NCI-H1105 (cell line): ENCODE data around the gene GNB1L.
"Not testable (repeated sequence)": the region's sequence is repeated elsewhere in the genome, so short reads cannot be mapped to it uniquely, and the experiment has no call there.

Experiments used
- DNase-seq: peaks from one replicate; lab custom pipeline; 2025; lab: John Stamatoyannopoulos, UW

The GNB1L gene

GRCh38 chr22:19793661-19794310 lies 60.9 kb downstream of the GNB1L start:
- no peak for DNase-seq

DNA sequence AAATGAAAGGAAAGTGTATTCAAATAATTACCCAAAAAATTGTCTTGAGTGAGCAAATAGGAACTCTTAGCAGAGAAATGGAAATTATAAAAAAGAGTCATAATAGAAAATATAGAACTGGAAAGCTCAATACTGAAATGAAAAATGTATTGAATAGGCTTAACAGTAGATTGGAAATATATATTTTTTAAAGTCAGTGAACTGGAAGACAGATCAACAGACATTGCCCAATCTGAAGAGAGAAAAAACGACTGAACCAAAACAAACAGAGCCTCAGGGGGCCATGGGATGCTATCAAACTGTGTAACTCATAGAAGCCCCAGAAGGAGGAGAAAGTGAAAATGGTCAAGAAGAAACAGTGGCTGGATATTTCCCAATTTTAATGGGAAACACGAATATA lies 61.5 kb downstream of the GNB1L start:
- DNase-seq = no peak

DNA sequence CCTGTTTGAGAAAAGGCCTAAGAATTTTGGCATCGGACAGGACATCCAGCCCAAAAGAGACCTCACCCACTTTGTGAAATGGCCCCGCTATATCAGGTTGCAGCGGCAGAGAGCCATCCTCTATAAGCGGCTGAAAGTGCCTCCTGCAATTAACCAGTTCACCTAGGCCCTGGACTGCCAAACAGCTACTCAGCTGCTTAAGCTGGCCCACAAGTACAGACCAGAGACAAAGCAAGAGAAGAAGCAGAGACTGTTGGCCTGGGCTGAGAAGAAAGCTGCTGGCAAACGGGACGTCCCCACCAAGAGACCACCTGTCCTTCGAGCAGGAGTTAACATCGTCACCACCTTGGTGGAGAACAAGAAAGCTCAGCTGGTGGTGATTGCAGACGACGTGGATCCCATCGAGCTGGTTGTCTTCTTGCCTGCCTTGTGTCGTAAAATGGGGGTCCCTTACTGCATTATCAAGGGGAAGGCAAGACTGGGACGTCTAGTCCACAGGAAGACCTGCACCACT lies 62.2 kb downstream of the GNB1L start:
- not testable (repeated sequence) for DNase-seq

DNA sequence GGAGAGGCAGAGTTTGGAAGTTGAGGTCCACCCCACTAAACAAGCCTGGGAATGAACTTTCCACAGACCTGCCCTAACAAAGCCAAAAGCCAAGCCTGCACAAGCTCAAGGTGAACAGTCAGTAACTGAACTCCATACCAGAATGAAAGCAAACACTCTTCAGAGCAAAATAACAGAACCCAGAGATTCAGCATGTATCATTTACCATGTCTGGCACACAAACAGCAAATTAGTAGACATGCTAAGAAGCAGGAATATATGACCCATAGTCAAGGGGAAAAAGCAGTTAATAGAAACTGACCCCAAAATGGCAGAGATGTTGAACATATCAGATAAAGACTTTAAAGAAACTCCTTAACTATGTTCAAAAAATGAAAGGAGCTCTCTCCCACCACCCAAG lies 62.8 kb downstream of the GNB1L start:
- DNase-seq = no peak

DNA sequence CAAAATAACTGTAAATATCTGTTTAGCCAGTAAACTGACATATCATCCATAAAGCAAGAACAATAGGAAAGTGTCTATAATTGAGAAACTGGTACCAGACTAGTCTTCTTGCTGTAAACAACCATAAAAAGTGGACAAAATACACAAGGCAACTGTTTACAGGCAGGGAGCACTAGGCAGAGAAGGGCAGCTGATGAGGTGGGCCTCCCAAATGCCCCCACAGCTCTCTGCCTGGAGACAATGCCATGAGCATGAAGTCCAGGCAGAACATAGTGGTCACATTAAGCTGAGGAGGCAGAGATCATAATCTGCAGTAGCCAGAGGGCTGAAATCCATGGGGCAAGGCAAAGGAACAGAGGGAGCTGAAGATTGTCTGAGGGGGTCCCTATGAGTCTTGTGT lies 63.4 kb downstream of the GNB1L start:
- DNase-seq = no peak

- DNase-seq = no peak
These were observed 64.8 kb downstream of the GNB1L start for GRCh38 chr22:19789828-19790227.

DNA sequence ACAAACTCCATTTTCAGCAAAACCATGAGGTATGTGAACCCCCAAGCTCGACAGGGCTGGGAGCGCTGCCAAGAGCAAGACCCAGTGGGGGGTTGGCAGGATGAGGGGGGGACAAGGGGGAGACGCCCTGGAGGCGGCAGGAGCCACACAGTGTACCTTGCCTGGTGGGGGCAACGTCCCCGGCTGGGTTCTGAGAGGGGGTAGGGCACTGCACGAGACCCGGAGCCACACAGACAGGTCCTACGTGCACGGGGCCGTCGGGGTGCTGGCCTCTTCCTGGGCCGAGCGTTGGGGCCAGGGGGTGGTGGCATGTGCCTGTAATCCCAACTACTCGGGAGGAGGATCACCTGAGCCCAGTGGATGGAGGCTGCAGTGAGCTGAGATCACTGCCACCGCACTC lies 65.3 kb downstream of the GNB1L start:
- no peak for DNase-seq

DNA sequence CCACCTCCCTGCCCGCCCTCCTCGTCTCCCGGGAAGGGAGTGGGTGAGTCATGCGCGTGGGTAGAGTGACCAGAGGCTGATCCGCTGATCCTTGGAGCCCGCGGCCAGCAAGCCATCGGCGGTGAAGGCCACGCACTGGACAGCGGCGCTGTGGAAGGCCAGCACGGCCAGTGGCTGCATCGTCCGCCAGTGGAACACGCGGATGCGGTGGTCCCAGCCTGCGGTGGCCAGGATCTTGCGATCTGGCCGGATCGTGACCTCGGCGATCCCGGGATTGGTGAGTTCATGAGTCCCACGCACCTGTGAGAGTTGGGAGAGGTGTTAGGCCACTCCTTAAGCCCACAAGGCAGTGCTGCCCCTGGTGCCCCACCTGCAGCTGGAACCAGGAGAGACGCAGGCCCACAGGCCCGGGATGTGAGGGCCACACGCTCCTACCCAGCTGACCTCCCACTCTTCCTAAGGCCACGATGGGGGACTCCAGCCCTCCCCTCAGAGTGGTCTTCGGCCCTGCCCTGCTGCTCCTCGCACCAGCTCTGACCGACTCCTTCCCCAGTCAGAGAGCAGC lies 65.9 kb downstream of the GNB1L start:
- DNase-seq = no peak

GRCh38 chr22:19787849-19788141 lies 66.9 kb downstream of the GNB1L start:
- no peak for DNase-seq

DNA sequence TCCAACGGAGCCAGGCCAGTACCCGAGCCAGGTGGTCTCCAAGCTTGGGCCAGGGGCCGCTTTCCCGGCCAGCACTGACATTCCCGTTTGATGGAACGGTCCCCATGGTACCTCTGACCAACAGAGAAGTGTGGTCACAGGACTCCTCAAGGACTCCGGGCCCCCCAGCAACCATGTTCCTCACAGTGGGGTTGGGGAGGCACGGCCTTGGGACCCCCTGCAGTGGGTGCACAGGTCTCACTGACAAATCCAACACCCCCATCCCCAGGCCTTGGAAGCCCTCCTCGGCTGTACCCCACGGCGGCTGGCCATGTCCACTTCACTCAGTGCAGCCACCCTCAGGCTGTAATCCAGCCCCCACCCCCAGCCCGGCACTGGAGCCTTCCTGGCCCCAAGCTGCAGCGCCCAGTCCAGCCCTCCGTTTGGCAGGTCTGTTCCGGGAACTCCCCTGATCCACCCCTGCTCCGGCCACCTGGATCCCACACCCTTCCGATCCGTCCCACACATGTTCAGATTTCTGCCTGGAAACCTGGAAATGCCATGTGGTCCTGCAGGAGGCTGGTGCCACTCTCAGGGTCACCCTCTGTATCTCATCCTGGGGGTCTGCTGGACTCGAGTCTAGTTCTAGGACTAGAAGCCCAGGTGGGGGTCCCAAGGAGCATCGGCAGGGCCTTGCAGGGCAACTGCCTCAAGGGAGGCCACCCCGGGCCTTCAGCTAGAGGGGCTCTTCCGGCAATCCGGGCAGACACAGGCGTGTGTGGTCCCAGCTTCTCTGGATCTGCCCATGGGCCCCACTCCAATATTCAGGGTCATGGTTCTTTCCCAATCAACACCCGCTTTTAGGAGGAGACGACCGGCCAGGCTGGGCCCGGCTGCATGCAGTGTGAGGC lies 67.5 kb downstream of the GNB1L start:
- no peak for DNase-seq

DNA sequence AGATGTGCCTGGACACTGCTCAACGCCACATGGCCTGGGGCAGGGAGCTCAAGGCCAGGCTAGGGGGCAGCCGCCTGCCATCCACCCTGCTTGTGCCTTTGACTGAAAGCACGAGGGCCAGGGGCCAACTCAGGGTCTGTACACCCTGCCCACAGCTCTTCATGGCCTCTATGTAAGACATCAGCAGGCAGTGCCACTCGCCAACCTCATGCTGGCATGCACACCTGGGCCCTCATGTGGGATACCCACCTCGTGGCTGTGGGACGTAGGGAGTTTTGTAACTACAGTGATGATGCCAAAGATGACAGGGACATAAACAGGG lies 68.4 kb downstream of the GNB1L start:
- no peak for DNase-seq

GRCh38 chr22:19785461-19786263 lies 69.0 kb downstream of the GNB1L start:
- DNase-seq = no peak

DNA sequence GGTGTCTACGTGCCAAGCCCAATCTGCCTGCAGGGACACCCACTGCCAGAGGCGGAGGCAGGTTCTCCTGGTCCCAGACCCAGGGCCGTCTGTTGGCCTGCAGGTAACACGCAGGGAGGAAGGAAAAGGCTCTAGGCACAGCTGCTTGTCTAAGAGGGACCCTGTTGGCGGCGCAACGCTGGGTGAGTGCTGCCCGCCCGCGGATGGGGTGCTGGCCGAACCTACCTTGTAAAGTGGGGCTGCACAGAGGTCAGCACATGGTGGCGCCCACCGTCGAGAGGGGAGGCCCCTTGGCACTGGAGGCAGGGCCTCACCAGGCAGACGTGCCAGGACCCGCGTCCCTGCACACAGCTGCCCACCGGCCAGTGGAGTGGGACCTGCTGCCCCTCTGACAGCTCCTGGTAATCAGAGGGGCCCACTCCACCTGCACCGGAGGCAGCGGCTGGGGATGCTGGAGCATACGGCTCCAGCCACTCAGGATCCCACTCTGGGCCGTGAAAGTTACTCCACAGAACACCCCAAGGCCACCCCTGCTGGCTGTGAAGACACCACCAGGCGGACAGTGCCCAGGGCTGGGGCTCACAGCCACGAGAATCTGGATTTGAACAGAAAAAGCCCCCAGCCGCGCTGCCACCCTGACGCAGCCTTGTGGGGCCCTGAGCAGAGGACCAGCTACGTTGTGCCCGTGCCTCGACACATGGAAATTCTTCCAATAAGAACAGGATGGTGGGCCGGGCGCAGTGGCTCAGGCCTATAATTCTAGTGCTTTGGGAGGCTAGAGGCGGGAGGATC lies 70.1 kb downstream of the GNB1L start:
- no peak for DNase-seq

DNA sequence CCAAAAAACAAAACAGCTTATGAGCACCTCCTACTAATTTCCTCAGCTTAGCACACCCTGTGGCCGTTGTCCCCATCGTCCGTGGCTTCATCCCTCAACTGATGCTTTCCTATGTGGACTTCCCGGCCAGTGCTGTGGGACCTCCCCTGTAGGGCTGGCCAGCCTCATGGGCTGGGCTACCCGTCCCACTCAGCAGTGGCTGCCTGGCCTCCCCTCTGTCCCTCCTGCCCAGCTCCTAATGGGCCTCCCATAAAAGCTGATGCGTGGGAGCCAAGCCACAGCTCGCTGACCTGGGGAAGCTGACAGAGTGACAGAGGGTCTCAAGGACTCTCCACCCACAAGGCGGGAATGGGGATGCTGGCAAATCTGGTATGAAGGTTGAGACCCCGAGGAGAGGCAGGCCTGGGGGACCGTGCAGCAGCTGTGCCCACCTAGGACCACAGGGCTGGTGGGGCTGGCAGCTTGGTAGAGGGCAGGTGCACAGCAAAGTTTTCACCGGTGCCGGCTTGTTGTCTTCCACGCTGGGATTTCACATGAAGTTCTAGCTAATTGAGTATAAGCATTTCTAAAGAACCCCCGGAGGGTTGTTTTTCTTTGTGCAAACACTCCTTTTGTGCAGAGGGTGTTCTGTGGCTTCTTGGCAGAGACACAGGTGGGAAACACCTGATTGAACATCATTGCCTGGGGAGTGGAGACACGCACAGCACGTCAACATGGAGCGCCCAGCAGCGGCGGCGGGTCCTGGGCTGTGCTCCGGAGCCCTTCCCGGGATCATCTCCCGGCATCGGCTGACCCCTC lies 70.9 kb downstream of the GNB1L start:
- no peak for DNase-seq

DNA sequence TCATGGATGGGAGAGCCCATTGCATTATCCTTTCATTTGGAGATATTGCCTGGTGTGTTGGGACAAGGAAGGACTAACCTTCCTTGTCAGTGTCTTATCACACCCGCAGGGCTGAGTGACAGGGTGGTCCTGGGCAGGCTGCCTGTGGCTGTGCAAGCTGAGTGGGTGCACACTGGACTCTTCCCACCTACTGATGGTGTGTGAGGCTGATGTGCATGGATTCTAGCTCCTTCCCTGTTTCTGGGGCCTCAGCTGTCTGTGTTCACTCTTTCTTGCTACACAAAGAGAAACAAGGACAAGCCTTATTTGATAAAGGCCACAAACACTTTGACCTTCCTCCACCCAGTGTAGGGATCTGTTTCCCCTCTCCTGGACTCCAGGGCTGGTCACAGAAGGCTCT lies 72.1 kb downstream of the GNB1L start:
- no peak for DNase-seq

DNA sequence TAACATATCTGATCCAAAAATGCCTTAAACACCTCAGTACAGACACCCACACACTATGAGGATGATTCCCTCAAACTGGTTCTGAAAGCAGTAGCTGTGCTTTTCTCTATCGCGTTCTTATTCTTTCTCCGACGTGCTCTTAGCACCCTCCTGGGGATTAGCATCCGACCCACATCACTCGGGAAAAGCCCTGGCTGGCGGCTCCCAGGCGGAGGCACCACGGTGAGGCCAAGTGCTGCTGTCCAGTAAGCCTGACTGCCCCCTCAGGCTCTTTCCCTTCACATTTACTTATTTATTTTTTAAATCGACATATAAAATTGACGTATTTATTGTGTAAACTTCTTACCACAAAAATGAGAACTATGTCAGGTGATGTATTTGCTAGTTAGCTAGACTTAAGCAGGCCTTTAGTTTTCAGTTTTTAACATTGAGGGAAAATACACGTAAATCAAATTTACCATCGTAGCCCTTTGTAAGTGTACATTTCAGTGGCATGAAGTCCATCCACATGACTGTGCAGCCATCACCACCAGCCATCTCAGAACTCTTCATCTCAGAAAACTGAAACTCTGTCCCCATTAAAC lies 74.9 kb downstream of the GNB1L start:
- no peak for DNase-seq

- no peak for DNase-seq
These were observed 75.7 kb downstream of the GNB1L start for GRCh38 chr22:19779011-19779421.

DNA sequence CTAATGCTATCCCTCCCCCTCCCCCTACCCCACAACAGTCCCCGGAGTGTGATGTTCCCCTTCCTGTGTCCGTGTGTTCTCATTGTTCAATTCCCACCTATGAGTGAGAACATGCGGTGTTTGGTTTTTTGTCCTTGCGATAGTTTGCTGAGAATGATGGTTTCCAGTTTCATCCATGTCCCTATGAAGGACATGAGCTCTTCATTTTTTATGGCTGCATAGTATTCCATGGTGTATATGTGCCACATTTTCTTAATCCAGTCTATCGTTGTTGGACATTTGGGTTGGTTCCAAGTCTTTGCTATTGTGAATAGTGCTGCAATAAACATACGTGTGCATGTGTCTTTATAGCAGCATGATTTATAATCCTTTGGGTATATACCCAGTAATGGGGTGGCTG lies 77.5 kb downstream of the GNB1L start:
- not testable (repeated sequence) for DNase-seq

DNA sequence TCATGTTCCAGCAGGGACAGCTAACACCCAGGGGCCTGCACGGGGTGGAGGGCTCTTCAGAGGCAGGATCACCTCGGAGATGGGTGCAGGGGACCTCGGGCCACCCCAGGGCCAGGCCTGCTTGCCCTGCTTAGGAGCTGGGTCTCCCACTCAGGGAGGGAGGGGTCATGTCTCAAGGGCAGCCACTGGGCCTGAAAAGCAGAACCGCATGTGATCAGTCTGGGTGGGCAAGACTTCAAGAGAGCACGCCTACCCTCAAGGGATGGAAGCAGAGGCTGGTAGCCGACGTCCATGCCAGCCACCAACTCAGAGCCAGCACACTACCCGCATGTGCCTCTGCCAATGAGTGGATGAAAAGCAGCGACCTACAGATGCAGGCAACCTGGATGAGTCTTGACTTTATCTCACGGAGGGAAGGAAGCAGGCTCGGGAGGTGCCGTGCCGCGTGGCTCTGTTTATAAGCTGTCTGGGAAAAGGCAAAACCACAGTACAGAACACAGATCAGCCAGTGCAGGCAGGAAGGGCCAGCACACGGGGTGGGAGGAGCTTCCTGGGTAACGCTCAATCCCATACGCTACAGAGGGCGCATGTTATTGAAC lies 78.1 kb downstream of the GNB1L start:
- DNase-seq = no peak
